Measurements from ENCODE around the gene OTUB1. TPM values are rescaled to one million over a fixed set of nuclear protein-coding genes. Genes with fewer than 3 reads are reported as not detected.
A peak's percentile ranks its signal among the peaks of the same experiment; 100 is the strongest.

OTUB1 gene
- total and polyA plus RNA-seq, 2 donors (not counting 1 experiment from before 2014, with no cell fraction given), result 78.2 to 119 TPM

DNA sequence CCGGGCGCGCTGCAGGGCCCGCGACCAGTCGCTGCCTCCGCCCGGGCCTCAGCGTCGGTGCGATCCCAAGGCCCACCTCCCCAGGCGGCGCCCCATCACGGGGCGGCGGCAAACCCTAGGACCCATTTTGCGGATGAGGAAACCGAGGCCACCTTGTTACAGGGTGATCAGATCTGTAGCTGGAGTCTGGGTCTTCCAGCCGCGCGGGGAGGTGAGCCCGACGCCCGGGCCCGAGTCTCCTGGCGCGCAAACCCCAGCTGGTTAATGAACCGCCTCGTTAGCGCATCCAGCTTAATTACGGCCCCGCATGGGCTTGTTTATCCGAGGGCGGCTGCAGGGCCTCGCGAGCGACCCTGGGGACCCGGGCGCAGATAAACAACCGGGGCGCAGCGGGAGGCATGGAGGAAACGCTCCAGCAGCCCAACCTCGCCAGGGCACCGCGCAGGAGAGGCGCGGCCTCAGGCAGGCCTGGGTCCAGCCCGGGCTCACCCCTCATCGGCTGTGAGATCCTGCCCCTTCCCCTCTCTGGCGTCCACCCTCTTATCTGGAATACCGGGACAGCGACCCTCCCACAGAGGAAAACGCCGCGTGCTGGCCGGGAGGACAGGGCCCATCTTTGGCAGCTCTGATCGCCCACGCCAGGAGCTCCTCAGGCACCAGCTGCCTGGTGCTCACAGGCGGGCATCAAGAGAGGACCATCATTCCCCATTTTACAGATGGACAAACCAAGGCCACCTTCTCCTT is 14.7 kb downstream of the OTUB1 start:
- no peaks in the 10 kb centered on the region for H3K9me3 ChIP-seq (ENCODE audit: control extremely low read depth in 1 of 3, control insufficient read depth in 2 of 3, insufficient read depth in 1 of 3, low read length in 2 of 3)
- Mint-ChIP-seq H3K4me3 (peak overlapping the region; percentile 71), H3K9me3 (ENCODE audit: insufficient read depth) (no peaks in the 10 kb centered on the region), H3K27me3 (peaks cover 4% of the 10 kb centered on the region), H3K27ac (peak overlapping the region; percentile 50), H3K4me1 (peaks cover 13% of the 10 kb centered on the region)
- peaks cover 21 to 26% of the 10 kb centered on the region in 2 donors for H3K4me1 ChIP-seq (ENCODE audit: control insufficient read depth in 2 of 2, insufficient read depth in 2 of 2, low read length in 2 of 2)
- H3K27me3 ChIP-seq (replicated peaks in 1 of 4; ENCODE audit: control extremely low read depth in 1 of 4, control insufficient read depth in 3 of 4, insufficient read depth in 4 of 4, low read length in 3 of 4), result peaks cover 0 to 15% (median 3%) of the 10 kb centered on the region in 4 experiments
- H3K9ac ChIP-seq (ENCODE audit: low read length), result peak overlapping the region; percentile 57
- peak overlapping the region; percentile 62 for H2AFZ ChIP-seq (ENCODE audit: insufficient read depth, low read depth, low read length, poor library complexity, severe bottlenecking)
- no peak overlapping the region for H3K27ac ChIP-seq (ENCODE audit: low read length in 2 of 2)
- ChIA-PET CTCF (interaction anchor here (0.6 to 4.5 kb wide), 24 partner anchors 10 to 380 kb away, joined by 3 to 102 read pairs (median 3); partner anchors contain the start of genes CATSPERZ, COX8A and MARK2), POLR2A (interaction anchor here (0.6 to 1.9 kb wide), 2 partner anchors 11 to 15 kb away, joined by 4 read pairs; partner anchors contain the start of gene OTUB1)
- peak overlapping the region in 4 of 5 experiments; percentile 21 to 58 (median 48) for H3K4me3 ChIP-seq (ENCODE audit: control extremely low read depth in 1 of 5, extremely low read depth in 1 of 5, insufficient read depth in 1 of 5, low read depth in 2 of 5, low read length in 4 of 5)
- TF ChIP-seq EZH2 (IDR thresholded peaks at IDR 0.05; ENCODE audit: borderline replicate concordance, insufficient read depth, low read depth, low read length, poor library complexity, severe bottlenecking), result no peak
- TF ChIP-seq CTCF (IDR thresholded peaks at IDR 0.05), result peak; percentile 46
- peaks cover 41% of the 10 kb centered on the region for H4K20me1 ChIP-seq (ENCODE audit: control insufficient read depth, insufficient read depth, low read length, poor library complexity, severe bottlenecking)
- DNase-seq (no peak), ATAC-seq (ENCODE audit: low read depth) (no peak)
- 18% methylated on average over 60 of the region's 60 CpGs for WGBS (ENCODE audit: insufficient coverage)
- no peaks in the 10 kb centered on the region for H3K79me2 ChIP-seq (ENCODE audit: control insufficient read depth, insufficient read depth, low read length)
- H3K4me2 ChIP-seq (replicated peaks; ENCODE audit: low read depth, low read length, poor library complexity, severe bottlenecking), result peak overlapping the region; percentile 97
- peaks cover 0 to 19% of the 10 kb centered on the region in 2 experiments for H3K36me3 ChIP-seq (replicated peaks in 1 of 2; ENCODE audit: control extremely low read depth in 1 of 2, control insufficient read depth in 1 of 2, extremely low read depth in 1 of 2, insufficient read depth in 2 of 2, low read length in 1 of 2)
- intact Hi-C loops (cut with micrococcal nuclease), result loop anchor here (1.0 kb wide), 3 partner anchors 15 to 152 kb away; partner anchors contain the start of gene OTUB1
